SH-SY5Y (cell line): Measurements from ENCODE around the gene CLMN.

Source experiments
- GATA2 ChIP-seq: IDR thresholded peaks from 2 replicates; pipeline ENCODE4 v1.6.1; 2011; ENCODE audit warnings: mild to moderate bottlenecking, low read depth, low read length
- GATA3 ChIP-seq: IDR thresholded peaks from 2 replicates; pipeline ENCODE4 v1.6.1; 2011; ENCODE audit warnings: low read depth, mild to moderate bottlenecking, low read length, moderate library complexity

The CLMN gene

DNA sequence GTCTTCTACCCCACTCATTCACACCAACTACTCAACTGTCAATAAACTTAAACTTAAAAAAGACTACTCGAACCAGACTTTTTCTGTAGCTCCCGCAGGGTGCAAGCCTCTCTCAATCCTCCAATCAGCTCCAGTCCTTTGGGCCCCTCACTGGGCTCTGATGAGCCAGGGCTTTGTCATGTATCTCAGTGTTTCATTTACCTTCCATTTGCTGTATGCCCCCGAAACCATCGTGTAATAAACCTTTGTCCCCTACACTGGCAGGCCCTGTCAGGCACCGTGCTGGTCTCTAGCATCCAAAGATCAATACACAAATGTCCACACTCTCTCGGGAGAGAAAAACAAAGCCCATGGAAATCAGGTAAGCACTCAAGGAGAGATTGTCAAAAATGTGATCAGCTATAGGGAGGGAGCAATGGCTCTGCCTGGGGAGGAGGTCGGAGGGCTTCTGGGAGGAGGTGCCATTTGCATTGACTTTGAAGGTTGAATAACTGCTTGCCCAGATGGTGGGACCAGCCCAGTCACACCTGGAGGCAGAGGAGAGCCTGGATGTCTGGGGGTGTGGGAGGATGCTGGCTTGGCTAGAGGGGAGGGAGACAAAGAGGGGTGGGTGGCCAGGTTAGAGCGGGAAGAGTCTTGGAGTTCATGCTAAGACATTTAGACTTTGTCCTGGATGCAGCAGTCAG lies 120.3 kb downstream of the CLMN start:
- no peak for TF ChIP-seq GATA2
- TF ChIP-seq GATA3, result no peak

DNA sequence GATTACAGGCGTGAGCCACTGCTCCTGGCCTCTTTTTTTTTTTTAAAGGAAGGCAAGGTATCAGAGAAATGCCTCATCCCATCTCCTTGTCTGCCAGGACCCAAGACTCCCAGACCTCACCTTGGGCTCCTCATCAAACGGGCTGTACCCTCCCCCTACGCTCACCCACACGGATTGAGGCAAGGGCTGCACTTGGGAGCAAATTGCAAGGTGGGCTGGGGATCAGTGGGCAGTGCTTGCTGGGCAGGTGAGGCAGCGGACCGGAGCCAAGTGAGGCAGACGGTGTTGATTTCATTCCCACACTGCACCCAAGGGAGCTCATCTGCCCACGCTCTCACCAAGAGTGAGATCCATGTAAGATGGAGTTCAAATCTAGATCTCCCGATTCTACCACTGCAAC lies 121.4 kb downstream of the CLMN start:
- TF ChIP-seq GATA3, result no peak

DNA sequence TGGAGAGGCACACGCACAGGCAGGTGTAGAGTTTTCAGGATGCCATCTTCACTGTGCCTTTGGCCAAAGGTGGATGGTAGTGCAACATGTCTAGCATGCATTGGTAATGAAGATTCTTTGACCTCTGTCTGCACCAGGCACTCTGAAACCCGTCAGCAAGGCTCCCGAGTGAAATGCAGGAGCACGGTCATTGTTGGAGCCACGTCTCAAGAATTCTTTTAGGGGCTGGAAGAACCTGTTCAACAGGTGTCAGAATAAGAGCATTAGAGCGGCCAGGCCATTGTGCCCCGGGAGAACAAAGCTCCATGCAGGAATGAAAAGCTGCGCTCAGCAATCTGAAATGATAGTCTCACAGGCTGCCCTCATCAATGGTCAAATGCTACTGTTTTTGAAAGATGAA lies 122.2 kb downstream of the CLMN start:
- TF ChIP-seq GATA3 (no peak), GATA2 (no peak)

DNA sequence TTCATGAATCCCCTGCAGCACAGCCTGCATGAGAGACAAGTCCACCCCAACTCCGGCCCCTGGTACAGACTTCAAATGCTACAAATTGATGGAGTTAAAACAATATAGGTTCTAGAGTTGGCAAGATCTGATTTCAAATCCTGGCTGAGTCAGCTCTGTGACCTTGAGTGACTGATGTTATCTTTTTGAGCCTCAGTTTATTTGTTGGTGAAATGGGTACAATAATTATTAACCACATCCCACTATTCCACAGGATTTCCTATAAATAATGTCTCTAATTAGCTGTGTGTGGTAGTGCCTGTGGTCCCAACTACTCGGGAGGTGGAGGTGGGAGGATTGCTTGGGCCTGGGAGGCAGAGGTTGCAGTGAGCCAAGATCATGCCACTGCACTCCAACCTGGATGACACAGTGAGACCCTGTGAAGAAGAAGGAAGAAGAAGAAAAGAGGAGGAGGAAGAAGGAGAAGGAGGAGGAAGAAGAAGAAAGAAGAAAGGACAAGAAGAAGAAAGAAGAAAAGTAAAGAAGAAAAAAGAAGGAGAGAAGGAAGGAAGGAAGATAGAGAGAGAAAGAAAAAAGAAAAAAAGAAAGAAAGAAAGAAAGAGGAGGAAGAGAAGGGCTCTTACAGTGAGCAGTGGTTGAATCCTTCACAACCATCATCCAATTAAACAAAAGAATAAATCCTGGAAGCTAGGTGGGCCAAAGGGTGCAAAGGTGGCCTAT lies 122.7 kb downstream of the CLMN start:
- no peak for TF ChIP-seq GATA2

DNA sequence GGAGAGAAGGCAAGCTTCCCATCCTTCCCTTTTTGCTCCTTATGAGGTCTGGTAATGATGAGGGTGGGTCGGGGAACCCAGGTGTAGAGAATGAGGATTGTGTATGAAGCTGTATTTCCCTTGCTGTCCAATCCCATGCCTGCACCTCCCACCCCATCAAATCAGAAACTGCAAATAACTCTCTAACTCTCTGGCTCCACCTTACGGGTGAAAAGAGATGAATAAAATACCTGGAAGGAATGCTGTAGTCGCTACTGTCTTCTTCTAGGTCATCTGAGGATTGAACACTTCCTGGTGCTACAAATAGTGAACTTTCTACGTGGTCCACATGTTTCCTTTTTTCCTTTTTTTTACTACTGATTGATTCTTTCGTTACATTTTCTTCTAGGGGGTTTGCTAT lies 123.4 kb downstream of the CLMN start:
- no peak for TF ChIP-seq GATA2
- TF ChIP-seq GATA3, result no peak

DNA sequence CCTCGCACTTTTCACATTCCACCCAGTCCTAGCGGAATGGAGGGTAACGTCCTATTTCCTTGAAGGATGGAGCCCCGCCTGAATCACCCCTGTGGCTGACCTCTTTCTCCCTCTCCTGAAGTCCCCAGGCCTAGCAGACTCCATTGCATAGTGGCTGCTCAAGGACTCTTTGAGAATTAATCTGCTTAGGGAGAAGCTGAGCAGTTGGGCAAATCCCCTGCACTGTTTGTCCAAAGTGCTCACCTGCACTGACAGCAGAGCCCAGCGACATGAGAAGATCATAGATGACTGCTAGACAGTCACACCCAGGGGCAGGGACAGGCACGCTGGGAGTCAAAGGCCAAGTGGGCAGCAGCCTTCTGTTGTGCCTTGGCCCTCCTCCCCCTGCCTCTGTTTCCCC lies 124.7 kb downstream of the CLMN start:
- TF ChIP-seq GATA3, result no peak

DNA sequence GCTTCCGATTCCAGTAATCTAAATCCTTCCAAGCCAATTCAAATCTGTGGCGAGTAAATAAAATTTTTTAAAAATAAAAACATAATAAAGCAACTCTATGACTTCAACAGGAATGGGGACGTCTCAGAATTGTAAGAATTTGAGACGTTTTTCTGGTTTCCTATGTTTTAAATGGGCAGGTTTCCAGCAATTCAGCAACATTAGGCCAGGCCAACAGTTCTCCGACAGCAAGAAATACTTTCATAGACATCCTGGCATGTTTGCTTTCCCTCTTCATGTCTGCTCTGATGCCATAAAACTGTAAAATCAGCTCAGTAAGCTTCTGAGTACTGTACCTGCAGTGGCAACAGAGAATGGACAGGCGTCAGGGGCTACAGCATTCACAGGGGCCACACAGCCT lies 126.6 kb downstream of the CLMN start:
- TF ChIP-seq GATA3 (no peak), GATA2 (no peak)

DNA sequence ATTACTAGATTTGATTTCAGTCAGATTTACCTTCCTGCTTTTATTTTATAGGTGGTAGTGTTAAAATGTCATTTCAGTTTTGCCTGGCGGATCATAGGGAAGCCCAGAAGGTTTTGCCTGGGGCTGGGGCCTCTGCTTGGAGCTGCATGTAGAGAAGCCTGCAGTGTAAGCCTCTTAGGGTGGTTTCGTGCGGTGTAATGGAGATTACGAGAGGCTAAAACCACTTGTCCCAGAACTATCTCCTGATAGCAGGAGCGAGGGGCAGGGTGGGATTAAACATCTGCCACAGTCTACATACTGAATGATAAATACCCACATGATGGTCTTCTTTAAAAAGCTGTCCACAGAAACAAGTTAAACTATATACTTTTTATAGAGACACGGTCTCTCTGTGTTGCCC lies 127.4 kb downstream of the CLMN start:
- TF ChIP-seq GATA2 (no peak), GATA3 (no peak)

DNA sequence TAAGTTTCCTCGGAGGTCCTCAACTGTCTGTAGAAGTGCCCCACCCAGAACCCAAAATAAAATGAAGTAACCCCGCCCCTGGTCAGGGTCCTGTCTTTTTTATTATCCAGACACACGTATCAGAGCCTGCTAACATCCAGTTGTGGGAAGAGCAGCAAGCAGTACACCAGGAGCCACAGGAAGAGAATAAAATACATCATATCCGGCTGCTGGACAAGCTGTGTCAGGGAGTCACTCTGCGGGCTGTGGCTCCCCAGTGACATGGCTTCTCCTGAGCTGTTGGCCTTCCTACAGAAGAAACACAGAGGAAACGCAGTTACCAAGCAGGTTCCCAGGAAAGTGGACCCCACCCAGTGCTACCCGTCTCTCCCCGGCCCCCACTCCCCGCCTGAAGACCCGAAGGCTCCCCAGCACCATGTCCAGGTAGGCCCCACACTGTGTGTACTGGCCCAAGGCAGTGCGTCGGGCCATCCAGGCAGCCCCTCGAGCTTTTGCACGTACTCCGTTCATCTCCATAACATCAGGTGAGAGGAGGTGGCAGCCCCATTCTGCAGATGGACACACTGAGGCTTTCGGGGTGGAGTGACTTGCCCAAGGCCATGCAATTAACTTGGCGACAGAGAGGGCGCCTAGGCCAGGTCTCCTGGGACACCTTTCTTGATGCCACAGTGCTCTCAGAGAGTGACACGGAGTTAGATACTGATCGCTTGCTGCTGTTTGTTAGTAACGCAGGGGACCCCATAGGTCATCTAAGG lies 128.1 kb downstream of the CLMN start:
- no peak for TF ChIP-seq GATA2
- TF ChIP-seq GATA3, result no peak

DNA sequence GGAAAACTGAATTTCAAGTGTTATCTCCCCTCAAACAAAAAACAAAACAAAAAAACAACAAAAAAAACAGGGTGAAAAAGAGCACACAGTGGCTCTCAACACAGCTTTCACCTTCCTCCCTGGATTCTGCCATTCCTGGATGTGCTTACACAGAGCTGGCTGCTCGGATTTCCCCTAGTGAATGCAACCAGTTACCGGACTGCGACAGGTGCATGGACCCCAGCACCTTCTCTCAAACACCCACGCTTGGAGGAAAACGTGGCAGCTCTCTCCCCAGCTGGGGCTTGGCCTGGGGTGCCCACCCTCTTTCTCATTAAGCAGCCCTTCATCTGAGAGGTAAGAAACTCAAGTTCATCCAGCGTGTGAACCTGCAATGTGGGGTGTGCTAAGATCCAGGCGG lies 128.9 kb downstream of the CLMN start:
- no peak for TF ChIP-seq GATA2
- no peak for TF ChIP-seq GATA3

DNA sequence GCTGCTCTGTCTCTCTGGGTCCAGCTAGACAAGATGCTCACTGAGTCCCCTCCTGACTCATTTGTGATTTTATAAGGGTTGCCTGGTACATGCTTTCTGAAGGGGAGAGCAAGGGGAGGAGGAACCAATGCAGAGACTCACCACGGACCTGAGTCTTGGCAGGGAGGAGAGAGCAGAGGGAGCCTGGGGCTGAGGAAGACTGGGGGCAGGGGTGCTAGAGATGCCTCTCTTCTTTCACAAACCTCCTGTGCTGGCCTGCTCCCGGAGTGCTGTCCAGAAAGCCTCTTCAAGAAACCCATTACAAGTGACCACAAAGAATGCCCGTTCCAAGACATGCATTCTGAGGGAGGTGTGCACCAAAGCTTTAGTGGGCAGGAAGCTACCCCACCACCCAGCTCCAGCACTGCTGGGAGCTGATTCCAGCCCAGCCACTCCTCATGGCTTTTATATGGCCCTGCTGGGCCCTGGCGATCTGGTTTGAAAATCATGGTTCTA lies 129.3 kb downstream of the CLMN start:
- TF ChIP-seq GATA3, result no peak
- no peak for TF ChIP-seq GATA2

DNA sequence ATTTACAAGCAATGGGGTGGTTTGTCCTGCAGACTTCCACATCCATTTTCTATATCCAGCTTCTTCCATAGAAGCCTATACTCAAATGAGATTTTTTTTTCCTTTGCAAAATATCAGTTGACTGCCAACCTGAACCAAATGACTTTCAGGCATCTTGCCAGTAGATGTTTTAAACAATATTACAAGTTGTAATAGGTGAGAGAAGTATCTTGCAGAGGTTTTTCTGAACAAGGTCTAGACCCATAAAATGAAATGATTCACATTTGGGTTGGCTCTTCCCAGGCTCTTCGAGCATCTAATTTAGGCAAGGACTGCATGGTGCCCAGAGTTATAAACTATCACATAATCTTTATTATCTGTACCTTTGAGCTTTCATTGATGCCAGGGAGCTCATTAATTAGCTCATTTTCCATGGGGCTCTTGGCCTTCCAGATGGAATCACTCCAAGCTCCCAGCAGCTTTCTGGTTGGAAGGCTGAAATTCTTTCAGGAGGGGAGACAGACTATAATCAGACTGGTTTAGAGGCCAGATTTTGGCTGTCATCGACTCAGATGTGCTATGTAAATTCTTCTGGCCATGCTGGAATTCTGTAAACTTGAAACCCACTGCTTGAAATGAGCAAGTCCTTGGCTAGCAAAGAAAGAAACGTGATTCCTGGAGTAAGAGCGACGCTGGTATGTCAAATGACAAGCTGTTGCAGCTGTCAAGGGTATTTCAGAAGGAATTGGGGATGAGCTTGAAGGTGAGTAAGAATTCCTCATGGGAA lies 130.2 kb downstream of the CLMN start:
- TF ChIP-seq GATA3 (no peak), GATA2 (no peak)

DNA sequence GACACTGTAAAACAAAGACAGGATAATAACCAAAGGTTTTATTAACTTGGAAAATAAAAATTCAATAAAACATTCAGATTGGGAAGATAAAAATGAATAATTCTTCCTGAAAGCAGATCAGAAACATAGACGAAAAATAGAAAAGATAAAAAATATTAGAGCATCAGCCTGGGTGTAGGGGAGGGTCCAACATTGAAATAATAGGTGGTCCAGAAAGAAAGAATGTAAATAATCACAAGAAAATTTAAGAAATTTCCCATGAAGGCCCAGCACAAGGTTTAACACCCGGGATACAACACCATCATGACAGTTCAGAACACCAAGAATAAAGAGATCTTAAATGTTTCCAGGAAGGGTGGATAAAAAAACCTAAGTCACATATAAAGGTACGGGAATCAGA lies 131.3 kb downstream of the CLMN start:
- TF ChIP-seq GATA2 (no peak), GATA3 (no peak)

DNA sequence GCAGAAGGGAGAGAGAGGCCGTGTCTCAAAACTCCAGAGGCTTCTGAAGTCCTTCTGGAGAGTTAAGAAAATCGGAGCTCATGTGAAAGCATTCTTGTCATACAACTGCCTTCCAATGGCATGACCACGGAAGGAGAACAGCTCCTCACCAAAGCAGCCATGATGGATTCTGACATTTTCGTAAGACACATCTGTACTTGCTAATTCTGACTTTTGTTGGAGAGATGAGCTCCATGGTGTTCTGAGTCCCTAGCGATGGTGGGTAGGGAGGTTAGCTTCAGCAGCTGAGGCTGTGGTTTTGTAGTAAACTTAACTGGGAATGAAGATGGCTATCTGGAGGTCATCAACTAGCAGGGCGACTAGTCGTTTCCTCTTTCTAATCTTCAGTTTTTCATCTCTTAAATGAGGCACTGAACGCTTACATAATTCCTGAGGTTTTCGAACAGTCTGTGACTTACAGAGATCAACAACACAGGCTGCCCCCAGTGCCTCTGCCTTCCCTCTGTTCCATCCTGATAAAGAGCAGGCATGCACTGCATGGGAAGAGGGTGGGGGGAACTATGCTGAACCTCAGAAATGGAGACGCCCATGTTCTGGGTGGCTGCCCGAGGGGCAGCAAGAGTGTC lies 133.8 kb downstream of the CLMN start:
- TF ChIP-seq GATA2 (no peak), GATA3 (no peak)
